Activated CD8-positive, alpha-beta memory T cell treated with anti-CD3 and anti-CD28 coated beads for 4 hours (primary cell): ENCODE results near the gene STEAP1B.

Source experiments
- DNase-seq, 2 donors: peaks; one replicate each; pipeline ENCODE4 v3.0.0-alpha.2; 2020; ENCODE audit warnings: low read depth in 2 of 2

The STEAP1B gene

GRCh38 chr7:22400936-22401553 is 98.9 kb downstream of the STEAP1B start:
- DNase-seq: no peak

- DNase-seq: no peak
Measured at GRCh38 chr7:22400150-22400814, 99.7 kb downstream of the STEAP1B start.

GRCh38 chr7:22399546-22399945 is 100.4 kb downstream of the STEAP1B start:
- no peak for DNase-seq

DNA sequence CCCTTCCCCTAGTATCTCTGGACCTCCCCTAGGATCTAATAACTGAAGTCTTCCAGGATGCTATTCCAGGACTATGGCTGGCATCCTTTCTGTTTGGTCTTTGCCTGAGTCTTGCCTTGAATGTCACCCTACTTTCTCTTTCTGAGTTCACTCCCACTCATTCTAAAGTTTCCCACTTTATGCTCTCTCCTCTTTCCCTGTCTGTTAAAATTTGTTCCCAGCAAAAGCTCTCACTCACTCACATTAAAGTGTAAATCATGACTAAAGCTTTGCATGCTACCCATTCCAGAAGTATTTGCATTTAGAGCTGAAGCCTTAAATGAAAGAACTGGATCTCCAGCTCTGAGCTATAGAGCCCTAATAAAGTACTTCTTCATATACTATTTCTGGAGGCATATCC is 100.9 kb downstream of the STEAP1B start:
- DNase-seq: no peak

GRCh38 chr7:22397981-22398380 is 102.0 kb downstream of the STEAP1B start:
- no peak for DNase-seq

DNA sequence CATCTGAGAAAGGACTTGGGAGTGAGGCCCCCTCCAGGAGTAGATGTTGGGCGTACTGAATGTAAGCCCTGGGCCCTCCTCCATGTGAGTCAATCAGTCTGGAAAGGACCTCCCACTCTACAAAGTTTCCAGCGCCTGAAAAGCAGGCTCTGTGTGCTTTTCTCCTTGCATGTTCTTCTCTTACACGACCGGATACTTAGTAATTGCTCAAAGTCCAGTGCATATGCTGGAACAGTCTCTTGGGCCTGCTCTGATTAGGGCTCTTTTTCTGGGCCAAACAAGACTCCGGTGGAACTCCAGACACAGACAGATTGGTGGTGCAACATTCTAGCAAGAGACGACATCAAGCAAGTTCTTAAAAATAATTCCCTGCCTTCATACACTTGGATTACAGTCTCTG is 104.8 kb downstream of the STEAP1B start:
- no peak for DNase-seq

DNA sequence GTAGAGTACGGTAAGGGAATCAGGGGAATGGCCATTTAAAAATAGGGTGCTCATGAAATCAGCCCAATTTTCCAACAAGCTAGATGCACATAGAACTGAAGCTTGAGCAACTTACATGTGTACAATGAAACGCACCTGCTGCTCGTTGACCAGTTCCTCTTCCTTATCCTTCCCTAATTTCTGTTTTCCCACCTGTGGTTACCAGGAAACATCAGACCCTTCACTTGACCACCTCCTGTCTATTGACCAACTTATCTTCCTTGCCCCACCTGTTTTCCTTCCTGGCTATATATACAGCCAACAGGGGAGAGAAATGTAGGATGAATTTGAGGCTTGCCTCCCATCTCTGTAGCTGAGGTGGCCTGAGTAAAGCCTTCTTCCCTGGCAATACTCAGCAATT is 105.2 kb downstream of the STEAP1B start:
- no peak for DNase-seq

- DNase-seq: no peak
Measured at GRCh38 chr7:22393913-22394729, 105.9 kb downstream of the STEAP1B start.

DNA sequence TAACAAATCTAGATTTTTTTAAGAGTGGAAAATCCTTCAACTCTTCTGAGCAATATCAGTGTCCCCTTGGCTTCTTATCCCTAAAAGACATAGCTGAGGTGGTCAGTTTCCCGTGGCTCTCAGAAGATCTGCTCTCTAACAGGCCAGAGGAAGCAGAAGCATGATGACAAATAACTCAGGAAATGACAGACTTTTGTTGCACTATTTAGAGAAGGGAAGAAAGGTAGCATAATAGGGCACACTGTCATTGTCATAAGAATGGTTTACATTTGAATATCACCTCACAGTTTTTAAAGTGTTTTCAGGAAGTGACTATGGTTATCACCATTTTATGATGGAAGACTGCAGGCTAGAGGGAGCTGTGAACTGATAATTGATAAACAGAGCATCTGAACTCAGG is 109.5 kb downstream of the STEAP1B start:
- no peak for DNase-seq

DNA sequence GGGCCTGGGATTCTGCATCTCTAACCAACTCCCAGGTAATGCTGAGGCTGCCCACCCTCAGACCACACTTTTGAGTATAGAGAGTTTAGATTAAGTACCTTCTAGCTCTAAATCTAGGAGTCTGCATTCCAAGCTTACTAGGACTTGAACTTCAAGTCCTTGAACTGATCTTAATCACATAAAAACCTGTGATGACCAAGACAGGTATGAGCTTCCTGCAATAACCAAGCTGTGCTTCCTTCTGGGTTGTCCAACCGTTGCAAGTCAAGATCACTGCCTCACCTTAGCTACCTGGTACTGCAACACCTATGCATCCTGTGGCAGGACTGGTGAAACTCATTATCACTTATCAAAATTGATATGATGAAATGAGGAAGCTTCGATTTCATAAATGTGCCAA is 110.1 kb downstream of the STEAP1B start:
- no peak for DNase-seq

- no peak for DNase-seq
Measured at GRCh38 chr7:22387583-22387982, 112.4 kb downstream of the STEAP1B start.

- no peak for DNase-seq
Measured at GRCh38 chr7:22386865-22387264, 113.1 kb downstream of the STEAP1B start.

- DNase-seq: no peak
Measured at GRCh38 chr7:22386206-22386858, 113.7 kb downstream of the STEAP1B start.

- DNase-seq: no peak
Measured at GRCh38 chr7:22385326-22385725, 114.7 kb downstream of the STEAP1B start.

DNA sequence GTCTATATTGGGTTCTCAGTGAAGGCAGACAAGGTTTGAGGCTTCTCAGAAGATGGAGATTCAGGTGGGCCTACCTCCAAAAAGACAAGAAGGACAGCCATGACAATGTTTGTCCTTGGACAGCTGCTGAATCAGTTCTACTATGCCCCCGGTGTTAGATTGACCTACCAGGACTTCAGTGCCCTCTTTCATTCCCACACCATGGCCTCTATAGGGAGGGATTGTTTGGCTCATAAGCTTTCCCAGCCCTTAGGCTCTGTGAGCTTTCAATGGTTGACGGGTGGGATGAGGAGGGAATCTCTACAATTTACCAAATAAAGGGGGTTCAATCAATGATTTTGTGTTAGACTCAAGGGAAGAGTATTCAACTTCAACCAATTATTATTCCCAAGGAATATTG is 119.7 kb downstream of the STEAP1B start:
- no peak for DNase-seq

- no peak for DNase-seq
Measured at GRCh38 chr7:22378199-22378980, 121.6 kb downstream of the STEAP1B start.

DNA sequence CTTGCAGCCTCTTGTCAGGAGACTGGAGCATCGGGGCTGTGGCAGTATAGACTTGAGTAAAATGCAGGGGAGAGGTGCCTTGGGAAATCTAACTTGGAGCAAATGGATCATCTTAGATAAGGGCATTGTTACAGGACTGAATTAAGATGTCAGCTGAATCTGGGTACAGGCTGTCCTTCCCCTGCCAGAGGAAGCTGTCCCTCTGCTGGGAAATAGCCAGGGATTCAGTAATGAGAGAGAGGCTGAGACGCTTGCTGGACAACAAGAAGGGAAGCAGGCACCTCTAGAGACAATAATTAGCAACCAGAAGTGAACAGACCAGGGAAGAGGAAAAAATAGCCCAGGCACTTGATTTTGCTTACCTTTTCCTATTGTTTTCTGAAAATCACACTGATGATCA is 122.3 kb downstream of the STEAP1B start:
- no peak for DNase-seq

DNA sequence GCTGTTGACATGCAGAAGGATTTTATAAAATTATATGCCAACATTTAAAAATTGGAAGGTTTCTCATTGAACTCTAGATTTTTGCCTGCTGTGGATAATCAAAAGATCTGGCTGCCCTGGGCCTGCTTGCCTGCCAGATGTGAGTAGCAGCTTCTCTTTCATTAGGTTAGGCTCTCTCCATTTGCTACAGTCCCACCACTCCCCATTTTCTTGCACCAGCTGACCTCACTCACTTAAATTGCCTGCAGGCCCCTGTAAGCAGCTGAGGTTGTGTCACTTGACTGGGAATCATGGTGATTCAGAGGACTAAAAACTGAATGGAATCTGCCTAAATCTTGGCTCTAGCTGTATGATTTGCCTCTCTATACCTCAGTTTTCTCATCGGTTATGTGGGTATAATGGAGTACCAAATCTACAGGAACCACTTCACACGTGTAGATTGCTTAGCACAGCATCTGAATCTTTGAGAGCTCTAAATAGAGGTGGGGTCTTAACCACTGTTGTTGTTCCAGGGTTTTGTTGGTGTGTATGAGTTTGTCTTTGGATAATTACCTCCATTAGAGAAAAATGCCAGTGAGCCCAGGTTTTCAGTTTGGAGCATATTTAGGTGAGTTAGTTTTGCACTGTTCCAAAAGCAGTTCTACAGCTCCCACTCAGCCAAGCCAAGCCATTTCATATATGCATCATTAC is 124.5 kb downstream of the STEAP1B start:
- no peak for DNase-seq

DNA sequence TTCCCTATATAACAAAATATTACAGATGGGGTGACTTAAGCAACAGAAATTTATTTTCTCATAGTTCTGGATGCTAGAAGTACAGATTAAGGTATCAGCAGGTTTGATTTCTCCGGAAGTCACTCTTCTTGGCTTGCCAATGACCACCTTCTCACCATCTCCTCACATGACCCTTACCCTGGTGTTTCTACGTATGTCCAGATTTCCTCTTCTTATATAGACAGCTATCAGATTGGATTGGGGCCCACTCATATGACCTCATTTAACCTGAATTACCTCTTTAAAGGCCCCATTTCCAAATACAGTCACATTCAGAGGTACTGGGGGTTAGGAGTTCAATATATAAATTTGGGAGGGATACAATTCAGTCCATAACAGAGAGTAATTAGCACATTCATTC is 126.1 kb downstream of the STEAP1B start:
- DNase-seq: no peak

DNA sequence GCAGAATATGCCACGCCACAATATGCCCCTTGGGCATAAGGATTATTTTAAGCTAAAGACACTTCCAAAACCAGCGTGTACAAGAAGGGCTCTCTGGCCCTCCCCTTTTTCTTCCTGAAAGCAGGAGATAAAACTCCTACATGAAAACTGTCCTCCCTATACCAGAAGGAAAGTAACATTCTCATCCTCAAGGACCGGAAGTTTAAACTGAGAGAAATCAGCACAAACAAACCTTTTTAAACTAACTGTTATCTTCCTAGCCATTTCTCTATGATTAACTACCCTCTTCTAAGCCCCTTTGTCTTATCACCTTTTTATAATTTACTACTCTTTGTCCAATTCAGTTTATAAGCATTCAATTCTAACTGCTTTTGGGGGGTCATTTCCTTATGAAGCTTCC is 126.6 kb downstream of the STEAP1B start:
- no peak for DNase-seq

DNA sequence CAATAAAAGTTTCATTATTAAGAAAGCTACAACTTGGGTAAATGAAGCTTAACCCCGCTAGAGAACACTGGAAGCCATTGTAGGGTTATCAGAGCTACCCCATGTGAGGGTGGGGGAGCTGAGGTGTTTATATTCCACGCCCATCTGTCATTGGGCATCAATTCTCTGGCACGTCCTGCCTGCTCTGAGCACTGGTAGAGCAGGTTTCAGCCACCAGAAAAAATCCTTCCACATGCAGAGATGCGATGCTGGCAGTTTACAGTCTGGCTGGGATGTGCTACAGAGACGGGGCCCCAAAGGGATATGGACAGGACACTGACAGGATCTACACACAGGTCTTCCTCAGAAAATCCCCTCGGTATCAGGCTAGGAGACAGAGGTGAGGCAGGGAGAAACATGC is 127.1 kb downstream of the STEAP1B start:
- no peak for DNase-seq
